WTC11 (cell line): ENCODE measurements around the gene FAM216A. TPM values are rescaled to one million over a fixed set of nuclear protein-coding genes. Genes with fewer than 3 reads are reported as not detected.

Experiments used
- ATAC-seq: fragments of 200-7000 bp; cut with Tn5 transposase; 2 replicates; pipeline ENCODE4 v1.10.0; 2021; ENCODE audit warnings: mild to moderate bottlenecking, moderate library complexity
- CTCF ChIA-PET: fragments of 300-600 bp; sonication (Branson Sonifier 250); formaldehyde crosslinking; loops from one replicate; lab custom pipeline; 2021; ENCODE audit warnings: antibody characterized with exemption; lab: Charles Lee
- POLR2A ChIA-PET: fragments of 350-600 bp; sonication (Branson Sonifier 250); formaldehyde crosslinking; loops from one replicate; lab custom pipeline; 2021; ENCODE audit warnings: antibody characterized with exemption; lab: Charles Lee
- DNase-seq: peaks from one replicate; pipeline ENCODE4 v3.0.0; 2021; ENCODE audit warnings: low spot score
- H3K27ac Mint-ChIP-seq: 2 replicates; pipeline ENCODE4 v1.8.0; 2021; ENCODE audit warnings: mixed read lengths
- H3K27me3 Mint-ChIP-seq: 2 replicates; pipeline ENCODE4 v1.8.0; 2021; ENCODE audit warnings: low read depth, mild to moderate bottlenecking, moderate library complexity, mixed read lengths
- H3K36me3 Mint-ChIP-seq: 2 replicates; pipeline ENCODE4 v1.8.0; 2021; ENCODE audit warnings: mixed read lengths
- H3K4me1 Mint-ChIP-seq: 2 replicates; pipeline ENCODE4 v1.8.0; 2022; ENCODE audit warnings: mixed read lengths
- H3K4me3 Mint-ChIP-seq: 2 replicates; pipeline ENCODE4 v1.8.0; 2021; ENCODE audit warnings: mild to moderate bottlenecking, moderate library complexity, mixed read lengths
- H3K9me3 Mint-ChIP-seq: 2 replicates; pipeline ENCODE4 v1.8.0; 2021; ENCODE audit warnings: mixed read lengths
- AR ChIP-seq: fragments of 250-450 bp; sonication (Bioruptor Pico); IDR thresholded peaks from 2 replicates; pipeline ENCODE4 v1.9.0; 2021; ENCODE audit warnings: mild to moderate bottlenecking
- ATF1 ChIP-seq: sonication (generic); formaldehyde crosslinking; IDR thresholded peaks from 2 replicates; pipeline ENCODE4 v1.8.1; 2023; ENCODE audit warnings: mild to moderate bottlenecking, moderate library complexity, missing genetic modification reagents
- ATF3 ChIP-seq: sonication (generic); formaldehyde crosslinking; conservative IDR thresholded peaks from 2 replicates; pipeline ENCODE4 v1.8.1; 2022; ENCODE audit warnings: mild to moderate bottlenecking, missing genetic modification reagents
- E2F4 ChIP-seq: sonication (generic); formaldehyde crosslinking; IDR thresholded peaks from 2 replicates; pipeline ENCODE4 v1.8.1; 2022; ENCODE audit warnings: low read depth, mild to moderate bottlenecking, moderate library complexity, missing genetic modification reagents, borderline replicate concordance
- ETV6 ChIP-seq: sonication (generic); formaldehyde crosslinking; IDR thresholded peaks from 2 replicates; pipeline ENCODE4 v1.8.1; 2022; ENCODE audit warnings: mild to moderate bottlenecking, missing genetic modification reagents
- GABPB1 ChIP-seq: sonication (generic); formaldehyde crosslinking; IDR thresholded peaks from 2 replicates; pipeline ENCODE4 v1.8.1; 2023; ENCODE audit warnings: mild to moderate bottlenecking, missing genetic modification reagents
- JUN ChIP-seq: sonication (generic); formaldehyde crosslinking; IDR thresholded peaks from 2 replicates; pipeline ENCODE4 v1.8.0; 2023; ENCODE audit warnings: mild to moderate bottlenecking, missing genetic modification reagents
- NFE2L1 ChIP-seq: sonication (generic); formaldehyde crosslinking; IDR thresholded peaks from 2 replicates; pipeline ENCODE4 v1.8.1; 2023; ENCODE audit warnings: missing genetic modification reagents
- NFYB ChIP-seq: sonication (generic); formaldehyde crosslinking; conservative IDR thresholded peaks from 2 replicates; pipeline ENCODE4 v1.8.0; 2022; ENCODE audit warnings: low read depth, missing genetic modification reagents
- PREB ChIP-seq: sonication (generic); formaldehyde crosslinking; IDR thresholded peaks from 2 replicates; pipeline ENCODE4 v1.8.1; 2022; ENCODE audit warnings: mild to moderate bottlenecking, missing genetic modification reagents, moderate library complexity, borderline replicate concordance
- SMAD3 ChIP-seq: sonication (generic); formaldehyde crosslinking; IDR thresholded peaks from 2 replicates; pipeline ENCODE4 v1.8.0; 2022; ENCODE audit warnings: missing genetic modification reagents, mild to moderate bottlenecking, borderline replicate concordance
- STAT6 ChIP-seq: sonication (generic); formaldehyde crosslinking; conservative IDR thresholded peaks from 2 replicates; pipeline ENCODE4 v1.8.1; 2023; ENCODE audit warnings: mild to moderate bottlenecking, low read depth, missing genetic modification reagents, moderate library complexity
- TCF7 ChIP-seq: sonication (generic); formaldehyde crosslinking; IDR thresholded peaks from 2 replicates; pipeline ENCODE4 v1.8.0; 2022; ENCODE audit warnings: mild to moderate bottlenecking, low read depth, missing genetic modification reagents, moderate library complexity
- ZNF219 ChIP-seq: sonication (generic); formaldehyde crosslinking; IDR thresholded peaks from 2 replicates; pipeline ENCODE4 v1.8.0; 2023; ENCODE audit warnings: missing genetic modification reagents, mild to moderate bottlenecking, borderline replicate concordance
- ZNF232 ChIP-seq: sonication (generic); formaldehyde crosslinking; IDR thresholded peaks from 2 replicates; pipeline ENCODE4 v1.8.0; 2022; ENCODE audit warnings: mild to moderate bottlenecking, missing genetic modification reagents
- ZNF396 ChIP-seq: fragments of 250-450 bp; sonication (Bioruptor Pico); IDR thresholded peaks from 2 replicates; pipeline ENCODE4 v1.8.0; 2021; ENCODE audit warnings: mild to moderate bottlenecking, moderate library complexity, borderline replicate concordance
- ZNF416 ChIP-seq: fragments of 250-450 bp; sonication (Bioruptor Pico); IDR thresholded peaks from 2 replicates; pipeline ENCODE4 v1.9.0; 2021; ENCODE audit warnings: mild to moderate bottlenecking, inconsistent platforms
- ZNF671 ChIP-seq: fragments of 250-450 bp; sonication (Bioruptor Pico); IDR thresholded peaks from 2 replicates; pipeline ENCODE4 v1.8.0; 2021; ENCODE audit warnings: mild to moderate bottlenecking
- total RNA-seq: library from RNA; stranded (reverse); gene quantifications from 3 replicates; pipeline ENCODE4 v1.2.3, GENCODE V29; 2021
- TF ChIP-seq, protein P1 (sequence below): sonication (generic); formaldehyde crosslinking; IDR thresholded peaks from 2 replicates; pipeline ENCODE4 v1.8.1; 2023; ENCODE audit warnings: mild to moderate bottlenecking, missing genetic modification reagents

FAM216A gene
- total RNA-seq, 1 experiment from 2014 or later, result 16.9 TPM

- Mint-ChIP-seq H3K4me3 (peak overlapping the region; percentile 100), H3K27ac (peak overlapping the region; percentile 24; the same call in 1 of the 2 replicates), H3K4me1 (peaks cover 22% of the 10 kb centered on the region), H3K9me3 (no peaks in the 10 kb centered on the region), H3K36me3 (peaks cover 23% of the 10 kb centered on the region), H3K27me3 (no peaks in the 10 kb centered on the region)
- POLR2A ChIA-PET, result no interaction called here
- CTCF ChIA-PET, result no interaction called here
- no peak for ATAC-seq
- no peak for DNase-seq
- TF ChIP-seq ZNF232 (CRISPR knock-in tag), result no peak
- TF ChIP-seq ZNF416 (CRISPR knock-in tag), result no peak
- no peak for TF ChIP-seq ZNF219
- TF ChIP-seq ATF1, result no peak
- TF ChIP-seq STAT6 (CRISPR knock-in tag), result no peak
- TF ChIP-seq JUN, result no peak
- TF ChIP-seq NFYB (CRISPR knock-in tag), result no peak
- TF ChIP-seq NFE2L1 (CRISPR knock-in tag), result no peak
- no peak for TF ChIP-seq ETV6 (CRISPR knock-in tag)
- no peak for TF ChIP-seq PREB (CRISPR knock-in tag)
- no peak for TF ChIP-seq AR (CRISPR knock-in tag)
- TF ChIP-seq SMAD3 (CRISPR knock-in tag), result no peak
- TF ChIP-seq, protein P1, sequence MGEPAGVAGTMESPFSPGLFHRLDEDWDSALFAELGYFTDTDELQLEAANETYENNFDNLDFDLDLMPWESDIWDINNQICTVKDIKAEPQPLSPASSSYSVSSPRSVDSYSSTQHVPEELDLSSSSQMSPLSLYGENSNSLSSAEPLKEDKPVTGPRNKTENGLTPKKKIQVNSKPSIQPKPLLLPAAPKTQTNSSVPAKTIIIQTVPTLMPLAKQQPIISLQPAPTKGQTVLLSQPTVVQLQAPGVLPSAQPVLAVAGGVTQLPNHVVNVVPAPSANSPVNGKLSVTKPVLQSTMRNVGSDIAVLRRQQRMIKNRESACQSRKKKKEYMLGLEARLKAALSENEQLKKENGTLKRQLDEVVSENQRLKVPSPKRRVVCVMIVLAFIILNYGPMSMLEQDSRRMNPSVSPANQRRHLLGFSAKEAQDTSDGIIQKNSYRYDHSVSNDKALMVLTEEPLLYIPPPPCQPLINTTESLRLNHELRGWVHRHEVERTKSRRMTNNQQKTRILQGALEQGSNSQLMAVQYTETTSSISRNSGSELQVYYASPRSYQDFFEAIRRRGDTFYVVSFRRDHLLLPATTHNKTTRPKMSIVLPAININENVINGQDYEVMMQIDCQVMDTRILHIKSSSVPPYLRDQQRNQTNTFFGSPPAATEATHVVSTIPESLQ, result no peak
- TF ChIP-seq ATF3 (CRISPR knock-in tag), result no peak
- no peak for TF ChIP-seq E2F4 (CRISPR knock-in tag)
- TF ChIP-seq ZNF671, result no peak
- TF ChIP-seq GABPB1 (CRISPR knock-in tag), result no peak
- no peak for TF ChIP-seq ZNF396
- TF ChIP-seq TCF7, result no peak
These were observed 1.9 kb upstream of the FAM216A start for GRCh38 chr12:110466791-110467190.
